Testis (tissue), 3 donors: ENCODE data around the gene GALNT12. TPM values are rescaled to one million over a fixed set of nuclear protein-coding genes. Genes with fewer than 3 reads are reported as not detected.

Experiments used
- DNase-seq: peaks from one replicate; pipeline ENCODE4 v3.0.0-alpha.2; 2019
- H3K27ac ChIP-seq, 2 donors: fragments of 200-600 bp; sonication (generic); one replicate each; pipeline ENCODE4 v1.5.1; 2019
- H3K27me3 ChIP-seq: fragments of 200-600 bp; sonication (generic); one replicate; pipeline ENCODE4 v1.5.1; 2019
- H3K36me3 ChIP-seq: fragments of 200-600 bp; sonication (generic); one replicate; pipeline ENCODE4 v1.5.1; 2017; ENCODE audit warnings: low read depth; ENCODE audit errors: missing control alignments
- H3K4me1 ChIP-seq: fragments of 200-600 bp; sonication (generic); one replicate; pipeline ENCODE4 v1.5.1; 2019
- H3K4me3 ChIP-seq, 2 donors: fragments of 200-600 bp; sonication (generic); one replicate each; pipeline ENCODE4 v1.5.1; 2017 to 2019
- H3K9me3 ChIP-seq: fragments of 200-600 bp; sonication (generic); one replicate; pipeline ENCODE4 v1.5.1; 2017
- POLR2A ChIP-seq: fragments of 450-650 bp; IDR thresholded peaks from one replicate; pipeline ENCODE4 v1.6.1; 2017; ENCODE audit warnings: antibody characterized with exemption, mild to moderate bottlenecking, moderate library complexity
- WGBS, 2 donors: methylation state at CpG; one replicate each; pipeline ENCODE4 v1.1.5; 2018; 5-methylcytosine and 5-hydroxymethylcytosine counted together
- intact Hi-C: fragments of 100-400 bp; cut with DNase I; formaldehyde crosslinking; loops from one replicate; pipeline ENCODE4 v1.15.1; 2023; ENCODE audit warnings: low total_unique reads
- polyA plus RNA-seq: library from polyadenylated mRNA; stranded (reverse); fragments of 350-450 nt; fragmentation: Illumina TruSeq; extraction: RNeasy Lipid Tissue Mini Kit (QIAGEN cat#74804); gene quantifications from one replicate; pipeline ENCODE4 v1.2.3, GENCODE V29; 2014; ENCODE audit warnings: low read depth, low replicate concordance; ENCODE audit not compliant: insufficient read depth
- total RNA-seq, 2 donors: library from RNA; depleted of rRNA; stranded (reverse); fragments of >200 nt; gene quantifications; one replicate each; pipeline ENCODE4 v1.2.3, GENCODE V29; 2016
- TF ChIP-seq, protein P1 (sequence below), 3 experiments: fragments of 450-650 bp in 2 of 3; fragments of 200-600 bp in 1 of 3; sonication (generic) in 1 of 3; IDR thresholded peaks; one replicate each; pipeline ENCODE4 v1.5.1; 2016 to 2019; ENCODE audit warnings: antibody characterized with exemption in 3 of 3, mild to moderate bottlenecking in 2 of 3, moderate library complexity in 1 of 3

The GALNT12 gene
- total and polyA plus RNA-seq, 3 donors from 2014 or later, result 6.9 to 8.0 (median 7.5) TPM

DNA sequence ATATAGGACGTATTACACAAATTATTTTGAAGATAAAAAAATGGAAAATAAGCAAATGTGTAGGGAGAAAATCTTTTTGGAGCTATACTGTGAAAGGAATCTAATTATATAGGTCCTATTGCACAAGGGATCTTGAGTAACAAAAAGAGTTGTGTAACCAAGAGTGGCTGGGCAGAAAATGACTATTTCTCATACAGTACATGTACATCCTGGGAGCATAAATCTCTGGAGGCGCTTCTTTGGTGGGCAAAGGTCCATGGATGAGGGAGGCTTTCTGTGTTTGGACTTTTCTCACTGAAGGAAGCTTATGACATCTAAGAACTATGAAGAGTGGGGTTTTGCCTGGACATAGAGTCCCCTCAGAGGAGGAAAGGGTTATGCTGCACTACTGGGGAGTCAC is 40.9 kb upstream of the GALNT12 start:
- no peaks in the 10 kb centered on the region for H3K27me3 ChIP-seq
- no peak overlapping the region for H3K4me3 ChIP-seq
- H3K4me1 ChIP-seq, result no peaks in the 10 kb centered on the region
- H3K9me3 ChIP-seq, result no peaks in the 10 kb centered on the region
- no peak for DNase-seq
- intact Hi-C loops, result no loop called here
- H3K36me3 ChIP-seq, result no peaks in the 10 kb centered on the region
- WGBS, 2 donors, result 93 to 94% methylated on average over 2 of the region's 2 CpGs
- TF ChIP-seq, protein P1, sequence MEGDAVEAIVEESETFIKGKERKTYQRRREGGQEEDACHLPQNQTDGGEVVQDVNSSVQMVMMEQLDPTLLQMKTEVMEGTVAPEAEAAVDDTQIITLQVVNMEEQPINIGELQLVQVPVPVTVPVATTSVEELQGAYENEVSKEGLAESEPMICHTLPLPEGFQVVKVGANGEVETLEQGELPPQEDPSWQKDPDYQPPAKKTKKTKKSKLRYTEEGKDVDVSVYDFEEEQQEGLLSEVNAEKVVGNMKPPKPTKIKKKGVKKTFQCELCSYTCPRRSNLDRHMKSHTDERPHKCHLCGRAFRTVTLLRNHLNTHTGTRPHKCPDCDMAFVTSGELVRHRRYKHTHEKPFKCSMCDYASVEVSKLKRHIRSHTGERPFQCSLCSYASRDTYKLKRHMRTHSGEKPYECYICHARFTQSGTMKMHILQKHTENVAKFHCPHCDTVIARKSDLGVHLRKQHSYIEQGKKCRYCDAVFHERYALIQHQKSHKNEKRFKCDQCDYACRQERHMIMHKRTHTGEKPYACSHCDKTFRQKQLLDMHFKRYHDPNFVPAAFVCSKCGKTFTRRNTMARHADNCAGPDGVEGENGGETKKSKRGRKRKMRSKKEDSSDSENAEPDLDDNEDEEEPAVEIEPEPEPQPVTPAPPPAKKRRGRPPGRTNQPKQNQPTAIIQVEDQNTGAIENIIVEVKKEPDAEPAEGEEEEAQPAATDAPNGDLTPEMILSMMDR (IDR thresholded peaks at IDR 0.05), result no peak
- no peak for TF ChIP-seq POLR2A
- H3K27ac ChIP-seq, result no peak overlapping the region

GRCh38 chr9:98767196-98767595 is 40.3 kb upstream of the GALNT12 start:
- Histone ChIP-seq H3K36me3 (no peaks in the 10 kb centered on the region), H3K27me3 (no peaks in the 10 kb centered on the region), H3K9me3 (no peaks in the 10 kb centered on the region), H3K4me3 (no peak overlapping the region), H3K27ac (no peak overlapping the region), H3K4me1 (no peaks in the 10 kb centered on the region)
- intact Hi-C loops, result no loop called here
- 84 to 89% methylated on average over 3 of the region's 3 CpGs for WGBS, 2 donors
- TF ChIP-seq POLR2A, result no peak
- TF ChIP-seq, protein P1 (IDR thresholded peaks at IDR 0.05), result no peak
- DNase-seq, result no peak

DNA sequence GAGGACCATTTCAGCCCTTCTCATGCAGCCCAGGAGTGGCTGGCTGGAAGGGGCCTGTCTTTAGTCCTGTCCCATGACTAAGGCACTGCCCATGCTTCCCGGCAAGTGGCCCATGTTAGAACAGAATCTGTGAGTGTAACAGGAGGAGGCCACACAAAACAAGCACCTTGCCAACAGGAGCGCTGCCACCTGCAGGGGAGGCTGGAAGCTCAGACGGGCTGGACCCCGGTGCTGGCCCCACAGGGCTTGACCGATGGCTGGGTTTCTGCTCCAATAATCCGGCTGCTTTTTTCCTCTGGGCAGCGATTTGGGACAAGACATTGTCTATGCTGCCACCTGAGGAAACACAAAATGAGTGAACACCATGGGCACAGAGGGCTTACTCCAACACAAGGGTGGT is 39.6 kb upstream of the GALNT12 start:
- no peaks in the 10 kb centered on the region for H3K36me3 ChIP-seq
- intact Hi-C loops, result no loop called here
- H3K27ac ChIP-seq, result no peak overlapping the region
- DNase-seq, result no peak
- no peak overlapping the region for H3K4me3 ChIP-seq
- H3K27me3 ChIP-seq, result no peaks in the 10 kb centered on the region
- H3K9me3 ChIP-seq, result no peaks in the 10 kb centered on the region
- H3K4me1 ChIP-seq, result no peaks in the 10 kb centered on the region
- WGBS, 2 donors, result 90 to 95% methylated on average over 7 of the region's 7 CpGs
- TF ChIP-seq, protein P1 (IDR thresholded peaks at IDR 0.05), result no peak
- TF ChIP-seq POLR2A, result no peak

GRCh38 chr9:98768344-98768743 is 39.1 kb upstream of the GALNT12 start:
- H3K4me1 ChIP-seq, result no peaks in the 10 kb centered on the region
- 97 to 98% methylated on average over 9 of the region's 9 CpGs for WGBS, 2 donors
- intact Hi-C loops, result no loop called here
- no peak for DNase-seq
- no peak for TF ChIP-seq POLR2A
- TF ChIP-seq, protein P1 (IDR thresholded peaks at IDR 0.05), result no peak
- H3K9me3 ChIP-seq, result no peaks in the 10 kb centered on the region
- H3K4me3 ChIP-seq, result no peak overlapping the region
- H3K36me3 ChIP-seq, result no peaks in the 10 kb centered on the region
- H3K27ac ChIP-seq, result no peak overlapping the region
- H3K27me3 ChIP-seq, result no peaks in the 10 kb centered on the region

- Histone ChIP-seq H3K27me3 (no peaks in the 10 kb centered on the region), H3K36me3 (no peaks in the 10 kb centered on the region), H3K9me3 (no peaks in the 10 kb centered on the region), H3K4me3 (no peak overlapping the region), H3K4me1 (no peaks in the 10 kb centered on the region), H3K27ac (no peak overlapping the region)
- no peak for TF ChIP-seq POLR2A
- TF ChIP-seq, protein P1 (IDR thresholded peaks at IDR 0.05), result no peak
- intact Hi-C loops, result no loop called here
- no peak for DNase-seq
- 95 to 97% methylated on average over 10 of the region's 10 CpGs for WGBS, 2 donors
These were observed 36.8 kb upstream of the GALNT12 start for GRCh38 chr9:98770717-98771116.
